Astrocyte (in vitro differentiated cells and primary cell): ENCODE results near the gene SYTL3. TPM values are rescaled to one million over a fixed set of nuclear protein-coding genes. Genes with fewer than 3 reads are reported as not detected.

Experiments
- DNase-seq: peaks from one replicate; pipeline ENCODE4 v3.0.0-alpha.2; 2010; ENCODE audit warnings: low read depth
- FAIRE-seq: peaks from 2 replicates; lab custom pipeline; 2011; peaks lifted over from hg19 to GRCh38; lab: Jason Lieb, UNC
- H2AFZ ChIP-seq: 2 replicates; pipeline ENCODE4 v1.6.0; 2012; ENCODE audit warnings: low read depth, low read length, inconsistent platforms
- H3K27ac ChIP-seq: 2 replicates; pipeline ENCODE4 v1.5.1; 2011; ENCODE audit warnings: low read depth, low read length, inconsistent platforms
- H3K27me3 ChIP-seq: 2 replicates; pipeline ENCODE4 v1.6.0; 2011; ENCODE audit warnings: low read length, inconsistent platforms; ENCODE audit not compliant: insufficient read depth
- H3K36me3 ChIP-seq: 2 replicates; pipeline ENCODE4 v1.5.1; 2011; ENCODE audit warnings: low read length, inconsistent platforms; ENCODE audit not compliant: insufficient read depth
- H3K4me1 ChIP-seq: 2 replicates; pipeline ENCODE4 v1.5.1; 2011; ENCODE audit warnings: low read length, inconsistent platforms; ENCODE audit not compliant: insufficient read depth
- H3K4me2 ChIP-seq: 2 replicates; pipeline ENCODE4 v1.6.0; 2012; ENCODE audit warnings: low read length, inconsistent platforms
- H3K4me3 ChIP-seq: 2 replicates; pipeline ENCODE4 v1.5.1; 2011; ENCODE audit warnings: low read depth, mild to moderate bottlenecking, low read length, inconsistent platforms; ENCODE audit not compliant: insufficient read depth
- H3K79me2 ChIP-seq: 2 replicates; pipeline ENCODE4 v1.6.0; 2012; ENCODE audit warnings: mild to moderate bottlenecking, low read length, inconsistent platforms; ENCODE audit not compliant: insufficient read depth
- H3K9ac ChIP-seq: 2 replicates; pipeline ENCODE4 v1.6.0; 2012; ENCODE audit warnings: mild to moderate bottlenecking, low read length, inconsistent platforms
- H3K9me3 ChIP-seq: 2 replicates; pipeline ENCODE4 v1.5.1; 2012; ENCODE audit warnings: low read depth, mild to moderate bottlenecking, low read length, inconsistent platforms; ENCODE audit not compliant: insufficient read depth
- H4K20me1 ChIP-seq: 2 replicates; pipeline ENCODE4 v1.6.0; 2012; ENCODE audit warnings: low read length, inconsistent platforms; ENCODE audit not compliant: insufficient read depth
- H3K27ac Mint-ChIP-seq: one replicate; pipeline ENCODE4 v1.8.0; 2021; ENCODE audit warnings: mild to moderate bottlenecking, mixed read lengths; ENCODE audit not compliant: unreplicated experiment
- H3K27me3 Mint-ChIP-seq: one replicate; pipeline ENCODE4 v1.8.0; 2021; ENCODE audit warnings: low read depth, mixed read lengths; ENCODE audit not compliant: unreplicated experiment
- H3K36me3 Mint-ChIP-seq: one replicate; pipeline ENCODE4 v1.8.0; 2021; ENCODE audit warnings: low read depth, mixed read lengths; ENCODE audit not compliant: unreplicated experiment
- H3K4me1 Mint-ChIP-seq: one replicate; pipeline ENCODE4 v1.8.0; 2021; ENCODE audit warnings: low read depth, mixed read lengths; ENCODE audit not compliant: unreplicated experiment
- H3K4me3 Mint-ChIP-seq: one replicate; pipeline ENCODE4 v1.8.0; 2021; ENCODE audit warnings: mild to moderate bottlenecking, moderate library complexity, mixed read lengths; ENCODE audit not compliant: unreplicated experiment
- H3K9me3 Mint-ChIP-seq: one replicate; pipeline ENCODE4 v1.8.0; 2021; ENCODE audit warnings: mild to moderate bottlenecking, mixed read lengths; ENCODE audit not compliant: unreplicated experiment
- CTCF ChIP-seq: IDR thresholded peaks from 2 replicates; pipeline ENCODE4 v1.5.1; 2011; ENCODE audit warnings: low read depth, mild to moderate bottlenecking, inconsistent platforms, low read length, moderate library complexity; ENCODE audit not compliant: insufficient read depth
- EZH2 ChIP-seq: IDR thresholded peaks from 2 replicates; pipeline ENCODE4 v1.6.1; 2012; ENCODE audit warnings: mild to moderate bottlenecking, low read length, inconsistent platforms; ENCODE audit not compliant: insufficient read depth
- total RNA-seq: library from RNA; stranded (reverse); gene quantifications from 2 replicates; pipeline ENCODE4 v1.2.1, GENCODE V29; 2021

SYTL3 gene
- total RNA-seq, 1 donor from 2014 or later = 1.2 TPM

- DNase-seq (no peak), FAIRE-seq (no peak)
- Histone ChIP-seq H3K4me2 (no peak overlapping the region), H3K36me3 (peaks cover 33% of the 10 kb centered on the region), H2AFZ (no peak overlapping the region), H3K9me3 (no peaks in the 10 kb centered on the region), H3K27ac (no peak overlapping the region), H3K4me3 (no peak overlapping the region), H3K4me1 (no peaks in the 10 kb centered on the region), H3K9ac (no peak overlapping the region), H3K27me3 (no peaks in the 10 kb centered on the region), H4K20me1 (peaks cover 6% of the 10 kb centered on the region), H3K79me2 (no peaks in the 10 kb centered on the region)
- H3K4me3 Mint-ChIP-seq = no peak overlapping the region
- no peaks in the 10 kb centered on the region for H3K4me1 Mint-ChIP-seq
- TF ChIP-seq CTCF (no peak), EZH2 (no peak)
- peaks cover 3% of the 10 kb centered on the region for H3K27me3 Mint-ChIP-seq
- no peaks in the 10 kb centered on the region for H3K9me3 Mint-ChIP-seq
- no peak overlapping the region for H3K27ac Mint-ChIP-seq
- peaks cover 17% of the 10 kb centered on the region for H3K36me3 Mint-ChIP-seq
Measured at GRCh38 chr6:158763434-158764182, 113.8 kb downstream of the SYTL3 start.

- no peak for TF ChIP-seq CTCF
- no peak for TF ChIP-seq EZH2
- Mint-ChIP-seq H3K9me3 (no peaks in the 10 kb centered on the region), H3K4me1 (no peaks in the 10 kb centered on the region), H3K27ac (no peak overlapping the region), H3K27me3 (no peaks in the 10 kb centered on the region), H3K36me3 (peaks cover 24% of the 10 kb centered on the region), H3K4me3 (no peak overlapping the region)
- Histone ChIP-seq H3K4me2 (no peak overlapping the region), H4K20me1 (peaks cover 6% of the 10 kb centered on the region), H3K4me1 (no peaks in the 10 kb centered on the region), H3K27me3 (no peaks in the 10 kb centered on the region), H3K36me3 (peaks cover 38% of the 10 kb centered on the region), H2AFZ (no peak overlapping the region), H3K27ac (no peak overlapping the region), H3K79me2 (no peaks in the 10 kb centered on the region), H3K9ac (no peak overlapping the region), H3K9me3 (no peaks in the 10 kb centered on the region), H3K4me3 (no peak overlapping the region)
- FAIRE-seq (no peak), DNase-seq (no peak)
Measured at GRCh38 chr6:158764183-158764849, 114.5 kb downstream of the SYTL3 start.

DNA sequence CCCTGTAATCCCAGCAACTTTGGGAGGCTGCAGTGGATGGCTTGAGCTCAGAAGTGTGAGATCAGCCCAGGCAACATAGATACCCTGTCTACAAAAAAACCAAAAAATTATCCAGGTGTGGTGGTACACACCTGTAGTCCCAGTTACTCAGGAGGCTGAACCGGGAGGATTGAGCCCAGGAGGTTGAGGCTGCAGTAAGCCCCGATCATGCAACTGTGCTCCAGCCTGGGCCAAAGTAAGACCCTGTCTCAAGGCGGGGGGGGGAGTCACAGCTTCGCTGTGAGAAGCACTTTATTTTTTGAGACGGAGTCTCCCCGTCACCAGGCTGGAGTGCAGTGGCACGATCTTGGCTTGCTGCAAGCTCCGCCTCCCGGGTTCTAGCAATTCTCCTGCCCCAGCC is 115.1 kb downstream of the SYTL3 start:
- Histone ChIP-seq H3K27me3 (no peaks in the 10 kb centered on the region), H3K36me3 (peaks cover 44% of the 10 kb centered on the region), H3K4me3 (no peak overlapping the region), H4K20me1 (peaks cover 6% of the 10 kb centered on the region), H3K27ac (no peak overlapping the region), H3K4me2 (no peak overlapping the region), H3K79me2 (no peaks in the 10 kb centered on the region), H3K4me1 (no peaks in the 10 kb centered on the region), H3K9ac (no peak overlapping the region), H3K9me3 (no peaks in the 10 kb centered on the region), H2AFZ (no peak overlapping the region)
- Mint-ChIP-seq H3K4me1 (peaks cover 2% of the 10 kb centered on the region), H3K27ac (no peak overlapping the region), H3K4me3 (no peak overlapping the region), H3K27me3 (no peaks in the 10 kb centered on the region), H3K36me3 (peaks cover 30% of the 10 kb centered on the region), H3K9me3 (no peaks in the 10 kb centered on the region)
- FAIRE-seq (no peak), DNase-seq (no peak)
- TF ChIP-seq EZH2 (no peak), CTCF (no peak)
